ENCODE results near the gene KRTAP5-8. TPM values are rescaled to one million over a fixed set of nuclear protein-coding genes. Genes with fewer than 3 reads are reported as not detected.
"Not testable (repeated sequence)": the region's sequence is repeated elsewhere in the genome, so short reads cannot be mapped to it uniquely, and the experiment has no call there.

Gene KRTAP5-8
- total RNA-seq, 1 experiment from 2014 or later, result not detected

DNA sequence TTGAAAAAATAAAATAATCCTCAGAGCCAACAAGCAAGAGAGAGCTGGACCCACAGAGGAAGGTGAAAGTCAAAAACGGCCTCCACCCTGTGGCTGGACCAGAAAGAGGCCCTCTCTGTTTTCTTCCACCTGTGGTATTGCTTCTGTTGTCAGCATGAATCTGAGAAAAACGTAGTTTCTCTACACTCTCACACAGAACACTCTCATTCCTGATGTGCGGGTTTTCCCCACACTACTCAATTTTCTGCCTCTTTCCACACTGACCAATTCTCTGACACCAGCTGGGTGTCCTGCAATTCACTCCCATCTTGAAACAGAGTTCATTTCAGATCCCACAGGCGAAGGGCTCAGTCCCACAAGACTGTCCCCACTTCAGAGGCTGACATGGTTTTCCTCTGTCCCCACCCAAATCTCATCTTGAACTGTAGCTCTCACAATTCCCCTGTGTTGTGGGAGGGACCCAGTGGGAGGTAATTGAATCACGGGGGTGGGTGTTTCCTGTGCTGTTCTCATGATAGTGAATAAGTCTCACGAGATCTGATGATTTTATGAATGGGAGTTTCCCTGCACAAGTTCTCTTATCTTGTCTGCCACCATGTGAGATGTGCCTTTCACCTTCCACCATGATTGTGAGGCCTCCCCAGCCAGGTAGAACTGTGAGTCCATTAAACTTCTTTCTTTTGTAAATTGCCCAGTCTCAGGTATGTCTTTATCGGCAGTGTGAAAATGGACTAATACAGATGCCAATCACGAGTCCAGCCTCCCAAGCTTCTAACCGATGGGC lies 2.9 kb downstream of the KRTAP5-8 start:
- not testable (repeated sequence) for H3K79me2 ChIP-seq (ENCODE audit: insufficient read depth, low read length); H3K14ac ChIP-seq (ENCODE audit: insufficient read depth, low read length); H4K20me1 ChIP-seq (ENCODE audit: control insufficient read depth, insufficient read depth, insufficient read length); H3K27ac Mint-ChIP-seq; H3K27ac ChIP-seq (ENCODE audit: insufficient read length, low read depth, low read length); H3K79me1 ChIP-seq (ENCODE audit: insufficient read depth, low read depth, low read length, poor library complexity, severe bottlenecking); H3K4ac ChIP-seq (ENCODE audit: low read depth, low read length); H4K8ac ChIP-seq (replicated peaks; ENCODE audit: insufficient read length, low read depth, low read length); H4K91ac ChIP-seq (ENCODE audit: insufficient read length, low read depth, low read length); H3K23ac ChIP-seq (ENCODE audit: insufficient read length, low read depth, low read length); H2BK5ac ChIP-seq (ENCODE audit: insufficient read length, low read length); H2BK12ac ChIP-seq (ENCODE audit: insufficient read length, low read depth, low read length); H3K27me3 ChIP-seq (ENCODE audit: insufficient read depth, low read length); H3K4me2 ChIP-seq (ENCODE audit: insufficient read depth, insufficient read length, low read length); H3K4me3 Mint-ChIP-seq; H2AFZ ChIP-seq (ENCODE audit: low read length); H3K23me2 ChIP-seq (ENCODE audit: insufficient read length, low read depth, low read length, poor library complexity, severe bottlenecking); H2BK15ac ChIP-seq (ENCODE audit: low read depth, low read length); H3K4me1 ChIP-seq (ENCODE audit: insufficient read depth, low read length); H3K9me3 ChIP-seq (ENCODE audit: control insufficient read depth, low read depth, low read length); H3K56ac ChIP-seq (ENCODE audit: insufficient read length, low read depth, low read length); DNase-seq; H3K9me3 Mint-ChIP-seq; H2AK5ac ChIP-seq (ENCODE audit: insufficient read length, low read length); H2BK20ac ChIP-seq (ENCODE audit: low read depth, low read length, poor library complexity, severe bottlenecking); H3T11ph ChIP-seq (ENCODE audit: low read length); H4K5ac ChIP-seq (ENCODE audit: insufficient read length, low read depth, low read length); H3K18ac ChIP-seq (ENCODE audit: insufficient read length, low read depth, low read length); H2BK120ac ChIP-seq (ENCODE audit: low read depth, low read length, poor library complexity, severe bottlenecking); H3K9ac ChIP-seq (ENCODE audit: extremely low read depth, insufficient read length, low read length)
- peaks cover 5 to 17% (median 6%) of the 10 kb centered on the region in 3 experiments; a peak in 6 of 7 replicates for H3K36me3 Mint-ChIP-seq (ENCODE audit: insufficient read depth in 1 of 3, low read depth in 3 of 3)
- H3K4me1 Mint-ChIP-seq, result peaks cover 27 to 28% of the 10 kb centered on the region in 2 experiments
- no CpG with 5 or more reads among the region's 9 CpGs for WGBS (ENCODE audit: extremely low coverage, insufficient read length, low lambda C conversion rate)
- H3K27me3 Mint-ChIP-seq (ENCODE audit: low read depth), result peaks cover 25% of the 10 kb centered on the region

All from H9 (cell line).